Endothelial cell (in vitro differentiated cells): ENCODE data around the gene NEDD4L. TPM values are rescaled to one million over a fixed set of nuclear protein-coding genes. Genes with fewer than 3 reads are reported as not detected.

Experiments
- DNase-seq: peaks from one replicate; pipeline ENCODE4 v3.0.0; 2021; ENCODE audit warnings: low spot score
- H3K27ac Mint-ChIP-seq: one replicate; pipeline ENCODE4 v1.8.0; 2021; ENCODE audit warnings: mixed read lengths, inconsistent platforms; ENCODE audit not compliant: unreplicated experiment
- H3K27me3 Mint-ChIP-seq: one replicate; pipeline ENCODE4 v1.8.0; 2021; ENCODE audit warnings: mild to moderate bottlenecking, moderate library complexity, mixed read lengths, inconsistent platforms; ENCODE audit not compliant: unreplicated experiment
- H3K36me3 Mint-ChIP-seq: one replicate; pipeline ENCODE4 v1.8.0; 2021; ENCODE audit warnings: mild to moderate bottlenecking, low read depth, mixed read lengths, inconsistent platforms; ENCODE audit not compliant: unreplicated experiment
- H3K4me1 Mint-ChIP-seq: one replicate; pipeline ENCODE4 v1.8.0; 2021; ENCODE audit warnings: mild to moderate bottlenecking, mixed read lengths, inconsistent platforms; ENCODE audit not compliant: unreplicated experiment
- H3K4me3 Mint-ChIP-seq: one replicate; pipeline ENCODE4 v1.8.0; 2021; ENCODE audit warnings: mild to moderate bottlenecking, mixed read lengths, inconsistent platforms; ENCODE audit not compliant: unreplicated experiment
- H3K9me3 Mint-ChIP-seq: one replicate; pipeline ENCODE4 v1.8.0; 2021; ENCODE audit warnings: mixed read lengths, inconsistent platforms; ENCODE audit not compliant: unreplicated experiment
- CTCF ChIP-seq: fragments of 200-600 bp; sonication (generic); IDR thresholded peaks from one replicate; pipeline ENCODE4 v1.5.0; 2021; ENCODE audit warnings: antibody characterized with exemption; ENCODE audit not compliant: unreplicated experiment
- total RNA-seq: library from RNA; stranded (reverse); fragmentation: NEBNext Ultra II Directional; extraction: Animal tissue kit (Norgen Biotek cat#: 25700); gene quantifications from one replicate; pipeline ENCODE4 v1.2.1, GENCODE V29; 2021; ENCODE audit not compliant: unreplicated experiment

The NEDD4L gene
- total RNA-seq, 1 donor from 2014 or later = 42.8 TPM

DNA sequence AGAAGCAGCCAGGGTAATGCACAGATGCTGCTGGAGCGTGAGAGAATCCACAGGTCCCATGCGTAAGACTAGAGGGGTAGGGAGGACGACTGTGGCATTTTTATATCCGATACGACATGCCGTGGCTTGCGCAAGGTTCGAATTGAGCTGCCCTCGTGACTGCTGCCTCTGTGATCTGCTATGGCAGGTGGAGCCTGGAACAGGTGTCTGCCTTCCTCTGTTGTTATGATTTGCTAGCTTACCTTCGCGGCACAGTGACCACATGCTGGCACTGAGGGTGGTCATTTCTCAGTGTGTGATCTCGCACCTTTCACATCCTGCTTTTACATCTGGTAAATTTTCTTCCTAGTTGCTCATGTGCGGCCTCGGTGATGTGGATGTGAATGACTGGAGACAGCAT, 344.7 kb downstream of the NEDD4L start:
- no peak for TF ChIP-seq CTCF
- no peaks in the 10 kb centered on the region for H3K4me1 Mint-ChIP-seq
- H3K27me3 Mint-ChIP-seq = peaks cover 9% of the 10 kb centered on the region
- no peak overlapping the region for H3K4me3 Mint-ChIP-seq
- DNase-seq = no peak
- no peaks in the 10 kb centered on the region for H3K9me3 Mint-ChIP-seq
- H3K36me3 Mint-ChIP-seq = peaks cover 28% of the 10 kb centered on the region
- H3K27ac Mint-ChIP-seq = no peak overlapping the region

DNA sequence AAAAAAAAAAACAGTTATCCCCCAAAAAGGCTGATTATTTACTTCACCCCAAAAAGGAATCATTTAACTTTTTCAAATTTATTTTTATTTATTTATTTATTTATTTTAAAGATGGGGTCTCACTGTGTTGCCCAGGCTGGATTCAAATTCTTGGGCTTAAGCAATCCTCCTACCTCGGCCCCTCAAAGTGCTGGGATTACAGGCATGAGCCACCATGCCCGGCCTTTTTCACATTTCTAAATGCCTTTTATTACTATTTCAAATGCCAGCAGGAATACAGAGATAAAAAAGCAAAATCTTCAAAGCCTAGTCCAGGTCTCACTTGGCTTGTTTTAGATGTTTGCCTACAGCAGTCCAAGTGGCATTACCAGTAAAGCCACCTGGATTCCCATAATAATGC, 345.7 kb downstream of the NEDD4L start:
- no peaks in the 10 kb centered on the region for H3K4me1 Mint-ChIP-seq
- DNase-seq = no peak
- peaks cover 28% of the 10 kb centered on the region for H3K36me3 Mint-ChIP-seq
- H3K27ac Mint-ChIP-seq = no peak overlapping the region
- TF ChIP-seq CTCF = no peak
- peaks cover 9% of the 10 kb centered on the region for H3K27me3 Mint-ChIP-seq
- no peaks in the 10 kb centered on the region for H3K9me3 Mint-ChIP-seq
- no peak overlapping the region for H3K4me3 Mint-ChIP-seq

- TF ChIP-seq CTCF = no peak
- no peak for DNase-seq
- H3K36me3 Mint-ChIP-seq = peaks cover 23% of the 10 kb centered on the region
- peaks cover 9% of the 10 kb centered on the region for H3K27me3 Mint-ChIP-seq
- no peak overlapping the region for H3K27ac Mint-ChIP-seq
- no peaks in the 10 kb centered on the region for H3K9me3 Mint-ChIP-seq
- H3K4me3 Mint-ChIP-seq = no peak overlapping the region
- no peaks in the 10 kb centered on the region for H3K4me1 Mint-ChIP-seq
These were observed 346.4 kb downstream of the NEDD4L start for GRCh38 chr18:58390399-58390798.

DNA sequence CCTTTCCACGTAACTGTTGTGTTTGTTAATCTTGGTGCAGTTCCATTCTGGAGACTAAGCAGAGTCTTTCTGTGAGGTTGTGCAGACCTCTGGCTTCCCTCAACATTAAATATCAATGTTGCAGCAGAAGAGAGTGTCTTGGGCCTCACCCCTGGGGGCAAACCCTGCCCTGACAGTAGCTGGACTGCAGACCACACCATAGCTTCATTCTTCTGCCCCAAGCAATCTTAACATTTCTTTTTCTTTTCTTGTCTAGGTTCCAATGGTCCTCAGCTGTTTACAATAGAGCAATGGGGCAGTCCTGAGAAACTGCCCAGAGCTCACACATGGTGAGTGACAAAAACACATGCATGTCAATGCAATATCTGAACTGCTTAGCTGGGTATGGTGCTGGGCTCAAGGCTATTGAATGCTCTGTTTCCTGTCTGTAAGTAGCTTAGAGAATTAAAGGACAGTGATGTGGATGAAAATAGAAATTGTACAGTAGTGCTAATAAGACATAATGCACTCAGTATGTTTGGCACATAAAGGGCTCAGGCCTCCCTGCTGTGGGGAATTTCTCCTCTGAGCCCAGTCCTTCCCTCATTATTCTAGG, 347.3 kb downstream of the NEDD4L start:
- TF ChIP-seq CTCF = no peak
- no peaks in the 10 kb centered on the region for H3K9me3 Mint-ChIP-seq
- no peaks in the 10 kb centered on the region for H3K4me1 Mint-ChIP-seq
- H3K27ac Mint-ChIP-seq = no peak overlapping the region
- peaks cover 9% of the 10 kb centered on the region for H3K27me3 Mint-ChIP-seq
- H3K4me3 Mint-ChIP-seq = no peak overlapping the region
- no peak for DNase-seq
- peaks cover 22% of the 10 kb centered on the region for H3K36me3 Mint-ChIP-seq

- no peak for TF ChIP-seq CTCF
- Mint-ChIP-seq H3K4me3 (no peak overlapping the region), H3K36me3 (peaks cover 21% of the 10 kb centered on the region), H3K27ac (no peak overlapping the region), H3K9me3 (no peaks in the 10 kb centered on the region), H3K4me1 (no peaks in the 10 kb centered on the region), H3K27me3 (peaks cover 8% of the 10 kb centered on the region)
- DNase-seq = no peak
These were observed 347.9 kb downstream of the NEDD4L start for GRCh38 chr18:58391932-58392323.
